Neuron (in vitro differentiated cells): ENCODE data around the gene FRMD4B.
A peak's percentile ranks its signal among the peaks of the same experiment; 100 is the strongest.

Experiments used
- H2AFZ ChIP-seq: one replicate; pipeline ENCODE4 v1.6.1; 2013; ENCODE audit warnings: low read depth, mild to moderate bottlenecking, inconsistent platforms, low read length, moderate library complexity
- H3K27me3 ChIP-seq: one replicate; pipeline ENCODE4 v1.6.1; 2013; ENCODE audit warnings: low read length; ENCODE audit not compliant: insufficient read depth
- H3K36me3 ChIP-seq: one replicate; pipeline ENCODE4 v1.6.1; 2013; ENCODE audit warnings: low read length; ENCODE audit not compliant: insufficient read depth
- H3K4me1 ChIP-seq: one replicate; pipeline ENCODE4 v1.6.1; 2013; ENCODE audit warnings: low read length; ENCODE audit not compliant: insufficient read depth
- H3K4me3 ChIP-seq: 2 replicates; pipeline ENCODE4 v1.5.1; 2013; ENCODE audit warnings: mild to moderate bottlenecking, low read length, moderate library complexity
- H3K9me3 ChIP-seq: one replicate; pipeline ENCODE4 v1.6.1; 2013; ENCODE audit warnings: low read length

FRMD4B gene

DNA sequence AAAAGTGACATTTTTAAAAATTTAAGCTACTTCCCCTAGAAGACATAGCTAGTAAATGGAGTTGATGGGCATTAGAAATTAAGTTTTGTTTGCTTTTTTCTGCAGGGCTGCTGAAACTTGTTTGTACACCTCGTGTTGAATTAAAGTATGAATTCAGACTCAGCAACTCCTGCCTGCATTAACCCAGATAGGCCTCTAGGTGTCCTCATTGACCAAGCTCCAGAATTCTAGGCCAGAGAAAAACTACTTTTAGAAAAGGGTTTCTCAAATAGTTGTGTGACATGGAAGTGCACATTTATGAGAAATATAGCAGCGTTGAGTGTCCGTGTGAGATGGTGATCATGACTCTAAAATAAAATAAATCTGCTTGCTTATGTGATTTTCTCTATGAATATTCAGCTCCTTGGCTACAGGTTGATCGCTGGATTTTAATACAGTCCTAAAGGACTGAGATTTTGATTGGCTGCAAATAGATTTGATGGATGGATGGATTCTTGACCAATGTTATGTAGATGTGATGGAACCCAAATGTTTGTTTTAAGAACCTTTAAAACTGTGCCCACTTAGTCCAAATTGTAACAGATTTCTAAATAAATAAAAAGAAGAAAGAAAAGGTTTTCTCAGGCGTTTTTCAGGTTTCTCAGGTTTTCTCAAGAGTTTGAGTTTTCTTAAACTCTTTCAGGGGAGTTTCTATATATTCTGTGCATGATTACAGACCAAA is 224.1 kb downstream of the FRMD4B start:
- no peaks in the 10 kb centered on the region for H3K4me1 ChIP-seq
- H2AFZ ChIP-seq, result peak overlapping the region; percentile 15
- H3K27me3 ChIP-seq, result no peaks in the 10 kb centered on the region
- H3K36me3 ChIP-seq, result no peaks in the 10 kb centered on the region
- H3K4me3 ChIP-seq, result no peak overlapping the region
- no peaks in the 10 kb centered on the region for H3K9me3 ChIP-seq

DNA sequence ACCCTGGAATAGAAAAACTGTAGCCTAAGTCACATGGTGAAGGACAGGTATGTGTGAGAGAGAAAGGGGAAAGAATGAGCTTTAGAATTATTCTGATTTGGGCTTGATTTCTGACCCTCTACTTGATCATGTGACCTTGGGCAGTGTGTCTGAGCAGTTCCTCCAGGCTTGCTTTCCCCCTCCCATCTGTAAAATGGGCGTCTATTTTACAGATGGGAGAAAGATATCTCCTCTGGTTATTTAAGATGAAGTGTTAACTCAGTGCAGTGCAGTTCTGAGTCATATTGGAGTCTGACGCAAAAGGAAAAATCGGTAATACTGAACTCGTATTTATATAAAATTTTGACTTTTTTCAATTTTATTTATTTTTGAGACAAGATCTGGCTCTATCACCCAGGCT is 225.4 kb downstream of the FRMD4B start:
- no peaks in the 10 kb centered on the region for H3K9me3 ChIP-seq
- H3K4me1 ChIP-seq, result no peaks in the 10 kb centered on the region
- H3K36me3 ChIP-seq, result no peaks in the 10 kb centered on the region
- H2AFZ ChIP-seq, result no peak overlapping the region
- no peak overlapping the region for H3K4me3 ChIP-seq
- no peaks in the 10 kb centered on the region for H3K27me3 ChIP-seq

DNA sequence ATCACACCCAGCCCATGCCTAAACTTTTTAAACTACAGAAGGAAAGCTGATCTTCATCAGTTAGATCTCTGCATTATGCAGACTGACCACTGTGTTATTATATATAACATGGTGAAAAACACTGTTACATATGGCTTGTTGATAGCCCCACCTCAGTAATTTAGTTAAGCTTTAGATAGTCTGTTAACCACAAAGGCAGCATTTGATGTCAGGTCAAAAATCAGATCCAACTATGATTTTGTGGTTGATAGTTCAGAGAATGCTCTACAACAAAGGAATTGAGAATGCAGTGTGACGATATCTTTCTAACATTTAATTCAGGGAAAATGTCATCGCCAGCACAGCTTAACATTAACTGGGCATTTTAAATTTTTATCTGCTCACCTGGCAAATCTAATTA is 225.8 kb downstream of the FRMD4B start:
- Histone ChIP-seq H2AFZ (no peak overlapping the region), H3K27me3 (no peaks in the 10 kb centered on the region), H3K9me3 (no peaks in the 10 kb centered on the region), H3K4me3 (no peak overlapping the region), H3K36me3 (no peaks in the 10 kb centered on the region), H3K4me1 (no peaks in the 10 kb centered on the region)

DNA sequence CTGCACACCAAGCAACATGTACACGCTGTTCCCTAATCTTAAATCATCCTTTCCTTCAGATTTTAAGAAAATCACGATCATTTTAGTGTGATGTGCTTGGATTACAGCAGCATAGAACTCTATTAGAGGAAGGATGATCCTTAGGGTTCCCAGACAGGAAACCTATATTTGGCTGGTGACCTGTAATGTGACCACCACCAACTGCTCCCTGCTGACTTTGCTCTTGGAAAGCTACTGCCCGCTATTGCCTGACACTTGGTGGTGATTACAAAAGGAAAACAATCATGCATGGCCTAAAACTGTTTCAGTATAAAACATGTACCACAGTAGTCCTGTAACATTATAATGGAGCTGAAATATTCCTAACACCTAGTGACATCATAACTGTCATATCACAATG is 236.3 kb downstream of the FRMD4B start:
- peaks cover 6% of the 10 kb centered on the region for H3K4me1 ChIP-seq
- no peaks in the 10 kb centered on the region for H3K27me3 ChIP-seq
- H3K9me3 ChIP-seq, result no peaks in the 10 kb centered on the region
- no peak overlapping the region for H2AFZ ChIP-seq
- H3K36me3 ChIP-seq, result no peaks in the 10 kb centered on the region
- no peak overlapping the region for H3K4me3 ChIP-seq

DNA sequence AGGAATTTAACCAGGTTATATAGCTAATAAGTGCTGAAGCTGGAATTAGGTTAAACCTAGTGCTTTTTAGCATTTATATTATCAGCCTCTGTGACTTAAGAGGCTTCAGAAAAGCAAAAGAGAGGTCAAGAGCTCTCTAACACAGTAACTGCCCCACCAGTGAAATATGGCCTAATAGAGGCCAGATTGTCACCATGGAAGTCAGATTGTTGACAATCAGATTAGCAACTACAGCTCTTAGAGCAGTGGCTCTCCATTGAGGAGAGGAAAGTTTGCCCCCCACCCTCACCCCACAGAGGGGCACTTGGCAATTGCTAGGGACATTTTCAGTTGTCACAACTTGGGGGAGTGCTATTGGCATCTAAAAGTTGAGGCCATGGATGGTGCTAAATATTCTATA is 240.2 kb downstream of the FRMD4B start:
- peaks cover 7% of the 10 kb centered on the region for H3K4me1 ChIP-seq
- H3K4me3 ChIP-seq, result no peak overlapping the region
- H2AFZ ChIP-seq, result no peak overlapping the region
- H3K9me3 ChIP-seq, result no peaks in the 10 kb centered on the region
- H3K27me3 ChIP-seq, result no peaks in the 10 kb centered on the region
- H3K36me3 ChIP-seq, result no peaks in the 10 kb centered on the region

DNA sequence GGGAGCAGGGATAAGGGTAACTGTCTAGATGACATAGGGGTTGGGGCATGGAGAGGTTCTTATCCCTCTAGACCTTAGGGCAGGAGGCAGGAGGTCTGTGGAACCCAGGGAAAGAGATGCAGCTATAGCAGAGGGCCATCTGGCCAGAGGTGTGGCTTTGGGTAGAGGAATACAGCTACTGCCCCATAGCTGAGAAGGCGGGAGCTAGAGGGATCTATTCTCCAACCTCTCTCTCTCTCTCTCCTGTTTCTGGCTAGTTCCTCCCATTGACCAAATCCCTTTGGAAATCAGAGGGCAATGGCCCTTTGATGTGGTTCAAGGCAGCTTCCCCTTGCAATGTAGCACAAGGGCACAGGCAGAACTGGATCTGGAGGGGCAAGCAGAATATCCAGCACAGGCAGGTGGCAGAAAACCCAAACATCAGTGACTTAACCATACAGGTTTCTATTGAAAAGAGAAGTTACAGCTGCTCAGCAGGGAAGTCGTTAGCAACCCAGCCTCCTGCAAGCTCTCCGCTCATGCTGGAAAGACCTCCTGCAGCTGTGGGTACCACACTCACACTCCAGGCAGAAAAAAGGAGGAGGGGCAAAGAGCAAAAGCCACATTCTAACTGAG is 241.2 kb downstream of the FRMD4B start:
- H3K4me1 ChIP-seq, result peaks cover 7% of the 10 kb centered on the region
- no peaks in the 10 kb centered on the region for H3K27me3 ChIP-seq

DNA sequence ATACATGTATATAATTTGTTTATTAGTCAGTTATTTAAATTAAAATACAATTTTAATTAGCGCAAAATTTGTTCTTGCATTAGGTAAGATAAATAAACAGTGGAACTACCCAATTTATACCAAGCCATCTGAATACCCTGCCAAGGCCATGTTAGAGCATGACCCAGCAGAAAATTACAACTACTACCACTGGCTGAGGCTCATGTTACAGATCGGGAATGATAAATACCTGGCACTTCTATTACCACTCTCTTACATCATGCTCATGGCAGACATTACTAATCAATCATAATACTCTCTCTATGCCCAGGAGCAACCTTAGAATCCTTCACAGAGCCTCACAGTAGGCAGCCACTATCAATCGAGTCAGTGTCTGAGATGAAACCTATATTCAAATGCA is 242.3 kb downstream of the FRMD4B start:
- Histone ChIP-seq H3K36me3 (no peaks in the 10 kb centered on the region), H3K4me1 (peaks cover 7% of the 10 kb centered on the region)

More for the DNA sequence above, 241.2 kb downstream of the FRMD4B start:
- no peak overlapping the region for H3K4me3 ChIP-seq
- H3K36me3 ChIP-seq, result no peaks in the 10 kb centered on the region
- no peaks in the 10 kb centered on the region for H3K9me3 ChIP-seq
- H2AFZ ChIP-seq, result no peak overlapping the region

DNA sequence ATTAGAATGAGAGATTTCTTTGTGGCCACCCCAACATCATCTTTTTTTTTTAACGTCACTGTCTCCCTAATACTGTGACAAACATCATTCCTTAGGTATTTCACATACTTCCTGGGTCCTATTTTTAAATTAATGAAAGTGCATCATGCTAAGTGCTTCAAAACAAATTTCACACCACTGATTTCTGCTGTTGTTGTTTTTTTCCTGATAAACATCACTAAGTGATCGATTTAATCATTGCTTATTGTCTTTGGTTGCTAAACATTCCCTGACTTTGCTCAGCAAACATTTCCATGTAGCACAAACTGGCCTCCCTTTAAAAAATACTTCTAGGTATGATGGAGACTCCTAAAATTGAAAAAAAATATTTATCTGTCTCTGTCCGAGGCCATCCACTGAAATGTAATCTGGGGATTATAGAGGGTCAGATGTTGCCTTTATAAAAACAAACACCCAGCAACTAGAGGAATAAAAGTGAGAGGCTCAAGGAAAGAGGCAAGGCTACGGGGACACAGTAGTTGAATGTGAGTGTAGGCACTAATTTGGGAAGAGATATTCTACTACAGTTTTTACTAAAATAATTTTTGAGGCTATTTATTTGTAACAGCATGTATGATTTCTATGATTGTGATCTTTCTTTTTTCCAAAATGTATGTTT is 243.0 kb downstream of the FRMD4B start:
- H3K4me3 ChIP-seq, result no peak overlapping the region
- no peaks in the 10 kb centered on the region for H3K36me3 ChIP-seq
- H3K4me1 ChIP-seq, result peaks cover 7% of the 10 kb centered on the region

More for the DNA sequence above, 242.3 kb downstream of the FRMD4B start:
- no peaks in the 10 kb centered on the region for H3K27me3 ChIP-seq
- H3K4me3 ChIP-seq, result no peak overlapping the region
- no peaks in the 10 kb centered on the region for H3K9me3 ChIP-seq
- no peak overlapping the region for H2AFZ ChIP-seq

DNA sequence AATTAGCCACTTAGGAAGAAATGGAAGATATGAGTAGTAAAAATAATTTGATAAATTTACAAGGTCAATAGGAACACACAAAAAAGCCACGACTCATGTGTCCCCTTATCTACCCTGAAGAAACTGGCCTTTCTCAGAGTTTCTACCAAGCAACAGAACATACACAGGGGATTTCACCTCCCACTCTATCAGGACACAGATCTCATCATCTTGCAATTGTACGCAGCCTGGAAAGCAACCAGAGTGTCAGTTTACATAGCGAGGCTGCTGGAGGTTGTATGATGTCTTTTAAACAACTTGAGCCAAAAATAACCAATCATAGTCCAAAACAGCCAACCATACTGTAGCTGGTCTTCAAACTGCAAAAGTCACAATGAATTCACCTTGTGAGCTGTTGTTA is 243.8 kb downstream of the FRMD4B start:
- no peaks in the 10 kb centered on the region for H3K36me3 ChIP-seq
- H3K27me3 ChIP-seq, result no peaks in the 10 kb centered on the region
- no peak overlapping the region for H3K4me3 ChIP-seq
- H3K9me3 ChIP-seq, result no peaks in the 10 kb centered on the region
- H2AFZ ChIP-seq, result no peak overlapping the region
- peaks cover 7% of the 10 kb centered on the region for H3K4me1 ChIP-seq

More for the DNA sequence above, 243.0 kb downstream of the FRMD4B start:
- no peaks in the 10 kb centered on the region for H3K9me3 ChIP-seq
- H3K27me3 ChIP-seq, result no peaks in the 10 kb centered on the region
- H2AFZ ChIP-seq, result no peak overlapping the region

DNA sequence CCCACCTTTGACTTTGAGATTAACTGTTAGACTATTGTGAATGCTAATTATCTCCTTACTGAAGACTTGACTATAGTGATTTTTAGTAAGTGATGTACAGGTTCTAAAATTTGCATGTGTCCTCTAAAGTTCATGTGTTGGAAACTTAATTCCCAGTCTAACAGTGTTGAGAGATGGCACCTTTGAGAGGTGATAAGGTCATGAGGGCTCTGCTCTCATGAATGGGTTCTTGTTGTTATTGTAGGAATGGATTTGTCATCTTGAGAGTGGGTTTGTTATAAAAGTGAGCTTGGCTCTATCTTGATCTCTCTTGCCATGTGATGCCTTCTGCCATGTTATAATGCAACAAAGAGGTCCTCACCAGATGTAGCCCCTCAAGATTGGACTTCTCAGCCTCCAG is 244.6 kb downstream of the FRMD4B start:
- H3K27me3 ChIP-seq, result no peaks in the 10 kb centered on the region
- H2AFZ ChIP-seq, result no peak overlapping the region
- H3K36me3 ChIP-seq, result no peaks in the 10 kb centered on the region
- H3K4me1 ChIP-seq, result peaks cover 7% of the 10 kb centered on the region
- no peak overlapping the region for H3K4me3 ChIP-seq
- H3K9me3 ChIP-seq, result no peaks in the 10 kb centered on the region

DNA sequence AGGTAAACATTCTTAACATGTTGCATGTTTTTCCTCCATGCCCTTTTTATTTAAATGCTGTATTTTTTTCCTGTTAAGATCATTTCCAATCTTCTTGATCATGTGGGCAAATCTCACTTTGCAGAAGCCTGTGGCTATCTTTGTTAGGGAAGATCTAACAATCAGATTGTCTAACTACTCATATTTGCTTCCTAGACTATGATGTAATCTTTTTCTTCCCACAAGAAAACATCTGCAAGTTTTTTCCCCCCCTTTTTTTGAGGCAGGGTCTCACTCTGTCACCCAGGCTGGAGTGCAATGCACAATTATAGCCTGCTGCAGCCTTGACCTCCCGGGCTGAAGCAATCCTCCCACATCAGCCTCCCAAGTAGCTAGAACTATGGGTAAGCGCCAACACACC is 248.5 kb downstream of the FRMD4B start:
- H3K36me3 ChIP-seq, result no peaks in the 10 kb centered on the region

DNA sequence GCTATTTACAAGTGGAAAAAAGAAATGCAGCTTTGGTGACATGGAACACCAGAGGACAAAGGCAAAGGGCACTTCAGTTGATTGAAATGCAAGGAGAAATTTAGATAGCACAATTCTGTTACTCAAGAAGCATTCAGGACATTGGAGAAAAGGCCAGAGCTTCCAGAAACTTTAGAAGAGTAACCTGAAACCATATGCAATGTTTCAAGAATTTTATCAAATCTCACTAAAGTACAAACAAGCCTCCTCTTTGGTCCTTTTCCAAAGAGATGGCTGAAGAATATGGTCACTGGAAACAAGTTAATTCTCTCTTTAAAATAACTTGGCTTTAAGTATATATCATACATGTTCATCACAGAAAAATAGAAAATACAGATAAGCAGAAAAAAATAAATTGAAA is 248.9 kb downstream of the FRMD4B start:
- Histone ChIP-seq H3K9me3 (no peaks in the 10 kb centered on the region), H3K36me3 (no peaks in the 10 kb centered on the region), H3K4me1 (no peaks in the 10 kb centered on the region), H3K4me3 (no peak overlapping the region), H3K27me3 (no peaks in the 10 kb centered on the region), H2AFZ (peak overlapping the region; percentile 10)

More for the DNA sequence above, 248.5 kb downstream of the FRMD4B start:
- no peak overlapping the region for H3K4me3 ChIP-seq
- H3K27me3 ChIP-seq, result no peaks in the 10 kb centered on the region
- H3K9me3 ChIP-seq, result no peaks in the 10 kb centered on the region
- peak overlapping the region; percentile 10 for H2AFZ ChIP-seq
- no peaks in the 10 kb centered on the region for H3K4me1 ChIP-seq

DNA sequence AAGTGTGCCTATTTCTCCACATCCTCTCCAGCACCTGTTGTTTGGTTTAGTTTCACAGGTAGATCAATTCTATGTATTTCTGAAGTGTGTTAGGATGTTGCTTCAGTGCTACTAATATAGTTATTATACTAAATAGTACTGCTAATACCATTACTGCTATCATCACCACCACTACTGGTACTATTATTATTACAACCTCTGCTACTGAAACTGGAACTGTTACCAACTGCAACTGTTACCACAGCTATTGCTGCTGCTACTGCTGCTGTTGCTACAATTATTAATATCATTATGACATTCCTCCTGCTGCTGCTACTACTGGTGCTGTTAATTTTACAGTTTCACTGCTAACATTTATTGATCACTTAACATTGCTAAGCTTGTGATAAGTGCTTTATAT is 255.2 kb downstream of the FRMD4B start:
- H3K36me3 ChIP-seq, result no peaks in the 10 kb centered on the region
- H2AFZ ChIP-seq, result no peak overlapping the region
- H3K9me3 ChIP-seq, result no peaks in the 10 kb centered on the region
- H3K27me3 ChIP-seq, result no peaks in the 10 kb centered on the region
- no peaks in the 10 kb centered on the region for H3K4me1 ChIP-seq
- no peak overlapping the region for H3K4me3 ChIP-seq
